ENCODE results near the gene TRMT10C. TPM values are rescaled to one million over a fixed set of nuclear protein-coding genes. Genes with fewer than 3 reads are reported as not detected.

TRMT10C gene
- total RNA-seq: 10 to 100 TPM; 16.0 to 48.6 (median 26.5) TPM
- polyA plus RNA-seq: 10 to 100 TPM; 10.4 to 81.3 (median 12.0) TPM
- long read RNA-seq, donor 1, transcript TRMT10C-201 (2 exons, 1,819 nt): major isoform, 44 of 44 reads
- long read RNA-seq, donor 1, partial matches to known transcripts: 0 of 44 reads
- long read RNA-seq, donor 1, other reads (novel, unspliced or antisense): 0 of 44 reads
- long read RNA-seq, donor 2, transcript TRMT10C-201 (2 exons, 1,819 nt): major isoform, 25 of 805 reads
- long read RNA-seq, donor 2, partial matches to known transcripts: 780 of 805 reads
- long read RNA-seq, donor 2, other reads (novel, unspliced or antisense): 0 of 805 reads
- long read RNA-seq, donor 3, transcript TRMT10C-201 (2 exons, 1,819 nt): major isoform, 36 of 36 reads
- long read RNA-seq, donor 3, partial matches to known transcripts: 0 of 36 reads
- long read RNA-seq, donor 3, other reads (novel, unspliced or antisense): 0 of 36 reads
- long read RNA-seq, donor 4, transcript TRMT10C-201 (2 exons, 1,819 nt): major isoform, 34 of 34 reads
- long read RNA-seq, donor 4, partial matches to known transcripts: 0 of 34 reads
- long read RNA-seq, donor 4, other reads (novel, unspliced or antisense): 0 of 34 reads
- long read RNA-seq, donor 5, transcript TRMT10C-201 (2 exons, 1,819 nt): major isoform, 48 of 49 reads
- long read RNA-seq, donor 5, partial matches to known transcripts: 0 of 49 reads
- long read RNA-seq, donor 5, other reads (novel, unspliced or antisense): 1 of 49 reads
- long read RNA-seq, donor 6, transcript TRMT10C-201 (2 exons, 1,819 nt): major isoform, 22 of 22 reads
- long read RNA-seq, donor 6, partial matches to known transcripts: 0 of 22 reads
- long read RNA-seq, donor 6, other reads (novel, unspliced or antisense): 0 of 22 reads
- long read RNA-seq, donor 7, transcript TRMT10C-201 (2 exons, 1,819 nt): major isoform, 16 of 16 reads
- long read RNA-seq, donor 7, partial matches to known transcripts: 0 of 16 reads
- long read RNA-seq, donor 7, other reads (novel, unspliced or antisense): 0 of 16 reads
- long read RNA-seq, donor 8, transcript TRMT10C-201 (2 exons, 1,819 nt): major isoform, 47 of 47 reads
- long read RNA-seq, donor 8, partial matches to known transcripts: 0 of 47 reads
- long read RNA-seq, donor 8, other reads (novel, unspliced or antisense): 0 of 47 reads
- long read RNA-seq, donor 9, transcript TRMT10C-201 (2 exons, 1,819 nt): major isoform, 20 of 20 reads
- long read RNA-seq, donor 9, partial matches to known transcripts: 0 of 20 reads
- long read RNA-seq, donor 9, other reads (novel, unspliced or antisense): 0 of 20 reads
- long read RNA-seq, donor 10, transcript TRMT10C-201 (2 exons, 1,819 nt): major isoform, 23 of 23 reads
- long read RNA-seq, donor 10, partial matches to known transcripts: 0 of 23 reads
- long read RNA-seq, donor 10, other reads (novel, unspliced or antisense): 0 of 23 reads

- H3K27ac ChIP-seq: peak within 1 kb of the TSS; percentile 63 to 88 (median 84)
- peaks cover 7 to 12% of the 10 kb centered on the region in 2 donors for H3K4me1 ChIP-seq (replicated peaks in 1 of 2)
- intact Hi-C loops (cut with DNase I): no loop called here
- 0 to 1% (median 1%) methylated on average over 10 to 35 of the region's 35 CpGs for WGBS, 4 donors
- H3K9me3 ChIP-seq (replicated peaks in 1 of 3): no peaks in the 10 kb centered on the region
- DNase-seq: peak; percentile 89 to 96 (median 93)
- H3K4me3 ChIP-seq: peak within 1 kb of the TSS; percentile 49 to 88 (median 76)
- peaks cover 0 to 13% of the 10 kb centered on the region in 2 donors for H3K36me3 ChIP-seq (replicated peaks in 1 of 2)
- TF ChIP-seq CTCF (IDR thresholded peaks at IDR 0.05): no peak
- TF ChIP-seq POLR2A (IDR thresholded peaks at IDR 0.05): peak; percentile 69 to 85
- H3K27me3 ChIP-seq: peaks cover 6% of the 10 kb centered on the region
Measured at GRCh38 chr3:101561630-101562328, at the start of gene TRMT10C. Gene TRMT10C, plus strand, starts transcription at chr3:101561868. Its CDS starts 2,914 bp downstream, at chr3:101564782.

DNA sequence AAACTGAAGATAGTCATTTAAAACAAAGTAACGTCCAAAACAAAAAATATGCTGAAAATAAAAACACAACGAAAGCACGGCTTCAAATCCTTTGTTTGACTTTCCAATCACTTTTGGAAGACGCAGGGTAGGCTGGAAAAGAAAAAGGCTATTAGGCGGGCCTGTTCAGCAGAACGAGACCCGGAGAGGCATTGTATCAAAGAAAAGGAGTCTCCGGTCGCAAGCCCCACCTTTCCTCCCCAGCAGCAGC, 49.3 kb upstream of the TRMT10C start:
- DNase-seq: no peak
- 0 to 1% (median 0%) methylated on average over 9 of the region's 9 CpGs for WGBS, 4 donors
- Histone ChIP-seq H3K4me1 (replicated peaks in 1 of 2) (peaks cover 0 to 15% of the 10 kb centered on the region in 2 donors), H3K27me3 (no peaks in the 10 kb centered on the region), H3K9me3 (replicated peaks in 1 of 3) (no peaks in the 10 kb centered on the region), H3K36me3 (replicated peaks in 1 of 2) (no peaks in the 10 kb centered on the region), H3K27ac (peak overlapping the region; percentile 73 to 99 (median 96)), H3K4me3 (peak overlapping the region; percentile 31 to 95 (median 59))
- TF ChIP-seq CTCF (IDR thresholded peaks at IDR 0.05) (no peak), POLR2A (IDR thresholded peaks at IDR 0.05) (no peak)
- intact Hi-C loops (cut with DNase I): no loop called here

GRCh38 chr3:101512646-101513418, 48.8 kb upstream of the TRMT10C start, which contains the start of gene SENP7:
Gene SENP7, minus strand, starts transcription at chr3:101513212. Its CDS starts 82 bp downstream, at chr3:101513130.
- Histone ChIP-seq H3K4me1 (replicated peaks in 1 of 2) (peaks cover 0 to 15% of the 10 kb centered on the region in 2 donors), H3K36me3 (replicated peaks in 1 of 2) (no peaks in the 10 kb centered on the region), H3K27me3 (no peaks in the 10 kb centered on the region), H3K27ac (peak within 1 kb of the TSS; percentile 73 to 99 (median 96)), H3K4me3 (peak within 1 kb of the TSS; percentile 31 to 95 (median 59)), H3K9me3 (replicated peaks in 1 of 3) (no peaks in the 10 kb centered on the region)
- intact Hi-C loops (cut with DNase I): no loop called here
- no peak for TF ChIP-seq CTCF (IDR thresholded peaks at IDR 0.05)
- TF ChIP-seq POLR2A (IDR thresholded peaks at IDR 0.05): peak; percentile 16 to 76
- DNase-seq: peak; percentile 84 to 92 (median 90)
- WGBS, 4 donors: 0 to 1% (median 0%) methylated on average over 47 to 51 of the region's 54 CpGs

All from adrenal gland (tissue), 19 donors.